Measurements from ENCODE around the gene TPSG1. TPM values are rescaled to one million over a fixed set of nuclear protein-coding genes. Genes with fewer than 3 reads are reported as not detected.
"Not testable (repeated sequence)": the region's sequence is repeated elsewhere in the genome, so short reads cannot be mapped to it uniquely, and the experiment has no call there.

The TPSG1 gene
- total RNA-seq, 1 donor from 2014 or later = not detected

DNA sequence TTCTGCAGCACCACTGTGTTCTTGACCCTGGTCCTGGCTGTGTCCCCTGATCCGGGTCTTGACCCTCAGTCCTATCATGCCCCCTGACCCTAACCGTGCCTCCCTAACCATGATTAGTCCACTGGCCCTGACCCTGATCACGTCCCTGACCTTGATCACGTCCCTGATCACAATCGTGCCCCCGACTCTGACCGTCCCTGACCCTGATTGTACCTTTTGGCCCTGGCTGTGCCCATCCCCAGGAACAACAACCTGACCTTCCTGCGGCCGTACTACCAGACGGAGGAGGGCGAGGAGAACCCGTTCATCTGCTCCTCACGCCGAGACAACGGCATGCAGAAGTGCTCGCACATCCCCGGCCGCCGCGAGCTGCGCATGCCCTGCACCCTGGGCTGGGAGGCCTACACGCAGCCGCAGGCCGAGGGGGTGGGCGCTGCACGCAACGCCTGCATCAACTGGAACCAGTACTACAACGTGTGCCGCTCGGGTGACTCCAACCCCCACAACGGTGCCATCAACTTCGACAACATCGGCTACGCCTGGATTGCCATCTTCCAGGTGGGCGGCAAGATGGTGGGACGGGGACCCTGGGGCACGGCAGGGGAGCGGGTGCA lies 24.9 kb downstream of the TPSG1 start:
- Mint-ChIP-seq H3K27ac (ENCODE audit: unreplicated experiment) (no peak overlapping the region), H3K4me3 (ENCODE audit: unreplicated experiment) (peak overlapping the region; percentile 64), H3K4me1 (ENCODE audit: low read depth, unreplicated experiment) (no peaks in the 10 kb centered on the region), H3K9me3 (ENCODE audit: unreplicated experiment) (no peaks in the 10 kb centered on the region), H3K36me3 (ENCODE audit: low read depth, unreplicated experiment) (peaks cover 6% of the 10 kb centered on the region), H3K27me3 (ENCODE audit: low read depth, unreplicated experiment) (peaks cover 11% of the 10 kb centered on the region)
- Histone ChIP-seq H3K79me2 (ENCODE audit: insufficient read depth, low read length) (no peaks in the 10 kb centered on the region), H2AFZ (ENCODE audit: low read depth, low read length) (no peak overlapping the region), H3K4me3 (ENCODE audit: insufficient read depth, low read depth, low read length) (no peak overlapping the region), H3K9ac (ENCODE audit: low read length) (no peak overlapping the region), H3K36me3 (ENCODE audit: insufficient read depth, low read length) (no peaks in the 10 kb centered on the region), H3K27ac (ENCODE audit: low read depth, low read length) (no peak overlapping the region), H3K27me3 (ENCODE audit: insufficient read depth, low read length) (no peaks in the 10 kb centered on the region), H3K4me1 (ENCODE audit: insufficient read depth, low read length) (no peaks in the 10 kb centered on the region), H3K9me3 (ENCODE audit: insufficient read depth, low read depth, low read length) (no peaks in the 10 kb centered on the region), H3K4me2 (ENCODE audit: low read length) (no peak overlapping the region), H4K20me1 (ENCODE audit: insufficient read depth, low read length) (peaks cover 17% of the 10 kb centered on the region)
- TF ChIP-seq, protein P1, sequence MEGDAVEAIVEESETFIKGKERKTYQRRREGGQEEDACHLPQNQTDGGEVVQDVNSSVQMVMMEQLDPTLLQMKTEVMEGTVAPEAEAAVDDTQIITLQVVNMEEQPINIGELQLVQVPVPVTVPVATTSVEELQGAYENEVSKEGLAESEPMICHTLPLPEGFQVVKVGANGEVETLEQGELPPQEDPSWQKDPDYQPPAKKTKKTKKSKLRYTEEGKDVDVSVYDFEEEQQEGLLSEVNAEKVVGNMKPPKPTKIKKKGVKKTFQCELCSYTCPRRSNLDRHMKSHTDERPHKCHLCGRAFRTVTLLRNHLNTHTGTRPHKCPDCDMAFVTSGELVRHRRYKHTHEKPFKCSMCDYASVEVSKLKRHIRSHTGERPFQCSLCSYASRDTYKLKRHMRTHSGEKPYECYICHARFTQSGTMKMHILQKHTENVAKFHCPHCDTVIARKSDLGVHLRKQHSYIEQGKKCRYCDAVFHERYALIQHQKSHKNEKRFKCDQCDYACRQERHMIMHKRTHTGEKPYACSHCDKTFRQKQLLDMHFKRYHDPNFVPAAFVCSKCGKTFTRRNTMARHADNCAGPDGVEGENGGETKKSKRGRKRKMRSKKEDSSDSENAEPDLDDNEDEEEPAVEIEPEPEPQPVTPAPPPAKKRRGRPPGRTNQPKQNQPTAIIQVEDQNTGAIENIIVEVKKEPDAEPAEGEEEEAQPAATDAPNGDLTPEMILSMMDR (IDR thresholded peaks at IDR 0.05; ENCODE audit: insufficient read depth, low read depth, low read length) = no peak
- no peak for TF ChIP-seq EZH2 (IDR thresholded peaks at IDR 0.05; ENCODE audit: insufficient read depth, low read length)
- FAIRE-seq = no peak
- no peak for DNase-seq (ENCODE audit: low read depth)

DNA sequence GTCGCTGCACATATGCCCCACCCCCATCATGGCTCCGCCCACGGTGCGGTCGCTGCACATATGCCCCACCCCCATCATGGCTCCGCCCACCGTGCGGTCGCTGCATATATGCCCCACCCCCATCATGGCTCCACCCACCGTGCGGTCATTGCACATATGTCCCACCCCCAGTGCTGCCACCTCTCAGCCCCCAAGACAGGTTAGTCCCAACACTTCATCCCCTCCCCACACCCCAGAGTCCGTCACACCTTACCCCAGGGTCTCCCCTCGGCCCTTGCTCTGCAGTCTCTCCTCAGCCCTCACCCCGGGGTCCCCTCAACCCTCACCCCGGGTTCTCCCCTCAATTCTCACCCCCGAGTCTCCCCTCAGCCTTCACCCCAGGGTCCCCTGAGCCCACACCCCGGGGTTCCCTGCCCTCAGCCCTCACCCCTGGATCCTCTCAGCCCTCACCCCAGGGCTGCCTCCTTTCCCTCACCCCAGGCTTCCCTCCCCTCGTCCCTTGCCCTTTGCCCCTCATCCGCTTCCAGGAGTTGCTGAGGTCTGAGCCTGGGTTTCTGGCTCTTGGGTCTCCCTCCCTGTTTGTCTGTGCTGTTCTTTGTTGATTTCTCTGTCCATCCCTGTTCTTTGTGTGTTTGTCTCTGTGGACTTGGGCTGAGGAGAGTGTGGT lies 25.6 kb downstream of the TPSG1 start:
- H3K9ac ChIP-seq (ENCODE audit: low read length) = no peak overlapping the region
- no peaks in the 10 kb centered on the region for H3K79me2 ChIP-seq (ENCODE audit: insufficient read depth, low read length)
- peaks cover 18% of the 10 kb centered on the region for H4K20me1 ChIP-seq (ENCODE audit: insufficient read depth, low read length)
- Mint-ChIP-seq H3K27me3 (ENCODE audit: low read depth, unreplicated experiment) (peaks cover 11% of the 10 kb centered on the region), H3K36me3 (ENCODE audit: low read depth, unreplicated experiment) (peaks cover 6% of the 10 kb centered on the region), H3K27ac (ENCODE audit: unreplicated experiment) (no peak overlapping the region), H3K4me3 (ENCODE audit: unreplicated experiment) (peak overlapping the region; percentile 64), H3K4me1 (ENCODE audit: low read depth, unreplicated experiment) (no peaks in the 10 kb centered on the region), H3K9me3 (ENCODE audit: unreplicated experiment) (no peaks in the 10 kb centered on the region)
- no peak overlapping the region for H3K4me2 ChIP-seq (ENCODE audit: low read length)
- FAIRE-seq (no peak), DNase-seq (ENCODE audit: low read depth) (no peak)
- TF ChIP-seq EZH2 (IDR thresholded peaks at IDR 0.05; ENCODE audit: insufficient read depth, low read length) = no peak
- TF ChIP-seq, protein P1 (IDR thresholded peaks at IDR 0.05; ENCODE audit: insufficient read depth, low read depth, low read length) = no peak
- no peaks in the 10 kb centered on the region for H3K9me3 ChIP-seq (ENCODE audit: insufficient read depth, low read depth, low read length)
- no peaks in the 10 kb centered on the region for H3K36me3 ChIP-seq (ENCODE audit: insufficient read depth, low read length)
- H3K27ac ChIP-seq (ENCODE audit: low read depth, low read length) = no peak overlapping the region
- H3K4me3 ChIP-seq (ENCODE audit: insufficient read depth, low read depth, low read length) = no peak overlapping the region
- no peaks in the 10 kb centered on the region for H3K27me3 ChIP-seq (ENCODE audit: insufficient read depth, low read length)
- H3K4me1 ChIP-seq (ENCODE audit: insufficient read depth, low read length) = peaks cover 2% of the 10 kb centered on the region
- no peak overlapping the region for H2AFZ ChIP-seq (ENCODE audit: low read depth, low read length)

DNA sequence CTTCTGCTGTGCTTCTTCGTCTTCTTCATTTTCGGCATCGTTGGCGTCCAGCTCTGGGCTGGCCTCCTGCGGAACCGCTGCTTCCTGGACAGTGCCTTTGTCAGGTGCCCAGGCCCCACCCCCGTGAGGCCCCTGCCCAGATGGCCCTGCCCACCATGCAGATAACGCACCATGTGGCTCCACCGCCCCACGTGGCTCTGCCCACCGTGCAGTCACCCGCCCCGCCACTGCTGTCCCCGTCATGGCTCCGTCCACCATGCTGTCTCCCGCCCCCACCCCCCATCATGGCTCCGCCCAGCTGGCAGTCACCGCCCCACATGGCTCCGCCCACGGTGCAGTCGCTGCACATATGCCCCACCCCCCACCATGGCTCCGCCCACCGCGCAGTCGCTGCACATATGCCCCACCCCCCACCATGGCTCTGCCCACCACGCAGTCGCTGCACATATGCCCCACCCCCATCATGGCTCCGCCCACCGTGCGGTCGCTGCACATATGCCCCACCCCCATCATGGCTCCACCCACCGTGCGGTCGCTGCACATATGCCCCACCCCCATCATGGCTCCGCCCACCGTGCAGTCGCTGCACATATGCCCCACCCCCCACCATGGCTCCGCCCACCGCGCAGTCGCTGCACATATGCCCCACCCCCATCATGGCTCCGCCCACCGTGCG lies 26.3 kb downstream of the TPSG1 start:
- H3K4me1 ChIP-seq (ENCODE audit: insufficient read depth, low read length); H3K27ac Mint-ChIP-seq (ENCODE audit: unreplicated experiment); H3K4me2 ChIP-seq (ENCODE audit: low read length); H3K27me3 ChIP-seq (ENCODE audit: insufficient read depth, low read length); H3K9ac ChIP-seq (ENCODE audit: low read length); H3K9me3 ChIP-seq (ENCODE audit: insufficient read depth, low read depth, low read length); H3K79me2 ChIP-seq (ENCODE audit: insufficient read depth, low read length); H3K36me3 Mint-ChIP-seq (ENCODE audit: low read depth, unreplicated experiment); H3K27ac ChIP-seq (ENCODE audit: low read depth, low read length); H3K4me3 Mint-ChIP-seq (ENCODE audit: unreplicated experiment); H3K4me3 ChIP-seq (ENCODE audit: insufficient read depth, low read depth, low read length); DNase-seq (ENCODE audit: low read depth); H3K9me3 Mint-ChIP-seq (ENCODE audit: unreplicated experiment); H3K36me3 ChIP-seq (ENCODE audit: insufficient read depth, low read length); H2AFZ ChIP-seq (ENCODE audit: low read depth, low read length); H3K4me1 Mint-ChIP-seq (ENCODE audit: low read depth, unreplicated experiment); FAIRE-seq: not testable (repeated sequence)
- peaks cover 24% of the 10 kb centered on the region for H4K20me1 ChIP-seq (ENCODE audit: insufficient read depth, low read length)
- H3K27me3 Mint-ChIP-seq (ENCODE audit: low read depth, unreplicated experiment) = peaks cover 11% of the 10 kb centered on the region

Measured in astrocyte (in vitro differentiated cells and primary cell).